ENCODE data around the gene POLR2E.

GRCh38 chr19:1110809-1111640 lies 15.8 kb upstream of the POLR2E start:
- TF ChIP-seq CTCF (IDR thresholded peaks at IDR 0.05 in 2 of 3, conservative IDR thresholded peaks at IDR 0.05 in 1 of 3; ENCODE audit: insufficient read depth in 2 of 3, low read depth in 1 of 3, low read length in 3 of 3) (no peak), TFAP4 (CRISPR knock-in tag; IDR thresholded peaks at IDR 0.05; ENCODE audit: borderline replicate concordance) (no peak), NR1H2 (CRISPR knock-in tag; IDR thresholded peaks at IDR 0.05) (no peak), SMC3 (conservative IDR thresholded peaks at IDR 0.05; ENCODE audit: insufficient read depth, low read depth, low read length) (no peak), GATAD2B (IDR thresholded peaks at IDR 0.05; ENCODE audit: borderline replicate concordance) (no peak), TAF1 (IDR thresholded peaks at IDR 0.05; ENCODE audit: control insufficient read depth, extremely low read depth, insufficient read depth, low read length, severe bottlenecking) (no peak), GTF2F1 (IDR thresholded peaks at IDR 0.05; ENCODE audit: low read depth, low read length) (no peak), NR2C2 (CRISPR knock-in tag; IDR thresholded peaks at IDR 0.05) (no peak), NR2C2 (tag; IDR thresholded peaks at IDR 0.05) (no peak)

All from K562 (cell line).